Sigmoid colon (tissue), 4 donors: ENCODE measurements around the gene CTSL.

Experiments
- EP300 ChIP-seq, 4 donors: sonication (generic); formaldehyde crosslinking; IDR thresholded peaks; one replicate each; pipeline ENCODE4 v1.6.1; 2017; ENCODE audit warnings: antibody characterized with exemption in 4 of 4
- POLR2A ChIP-seq, 2 donors: fragments of 450-650 bp; IDR thresholded peaks; one replicate each; pipeline ENCODE4 v1.6.1; 2016; ENCODE audit warnings: antibody characterized with exemption in 2 of 2, mild to moderate bottlenecking in 2 of 2, moderate library complexity in 2 of 2
- POLR2AphosphoS5 ChIP-seq, 4 donors: sonication (generic); formaldehyde crosslinking; IDR thresholded peaks; one replicate each; pipeline ENCODE4 v1.6.1; 2017; ENCODE audit warnings: antibody characterized with exemption in 4 of 4
- TF ChIP-seq, protein P1 (sequence below), 4 experiments: fragments of 450-650 bp in 3 of 4; fragments of 200-600 bp in 1 of 4; IDR thresholded peaks; one replicate each; pipeline ENCODE4 v1.5.1; 2016 to 2019; ENCODE audit warnings: antibody characterized with exemption in 4 of 4, mild to moderate bottlenecking in 3 of 4, moderate library complexity in 2 of 4

- TF ChIP-seq, protein P1, sequence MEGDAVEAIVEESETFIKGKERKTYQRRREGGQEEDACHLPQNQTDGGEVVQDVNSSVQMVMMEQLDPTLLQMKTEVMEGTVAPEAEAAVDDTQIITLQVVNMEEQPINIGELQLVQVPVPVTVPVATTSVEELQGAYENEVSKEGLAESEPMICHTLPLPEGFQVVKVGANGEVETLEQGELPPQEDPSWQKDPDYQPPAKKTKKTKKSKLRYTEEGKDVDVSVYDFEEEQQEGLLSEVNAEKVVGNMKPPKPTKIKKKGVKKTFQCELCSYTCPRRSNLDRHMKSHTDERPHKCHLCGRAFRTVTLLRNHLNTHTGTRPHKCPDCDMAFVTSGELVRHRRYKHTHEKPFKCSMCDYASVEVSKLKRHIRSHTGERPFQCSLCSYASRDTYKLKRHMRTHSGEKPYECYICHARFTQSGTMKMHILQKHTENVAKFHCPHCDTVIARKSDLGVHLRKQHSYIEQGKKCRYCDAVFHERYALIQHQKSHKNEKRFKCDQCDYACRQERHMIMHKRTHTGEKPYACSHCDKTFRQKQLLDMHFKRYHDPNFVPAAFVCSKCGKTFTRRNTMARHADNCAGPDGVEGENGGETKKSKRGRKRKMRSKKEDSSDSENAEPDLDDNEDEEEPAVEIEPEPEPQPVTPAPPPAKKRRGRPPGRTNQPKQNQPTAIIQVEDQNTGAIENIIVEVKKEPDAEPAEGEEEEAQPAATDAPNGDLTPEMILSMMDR (IDR thresholded peaks at IDR 0.05) = no peak
- TF ChIP-seq POLR2A (IDR thresholded peaks at IDR 0.05) (no peak), EP300 (IDR thresholded peaks at IDR 0.05) (no peak), POLR2AphosphoS5 (IDR thresholded peaks at IDR 0.05) (no peak)
Observed at GRCh38 chr9:87750726-87751125, 24.8 kb downstream of the CTSL start.
